Measurements from ENCODE around the gene EZH1. TPM values are rescaled to one million over a fixed set of nuclear protein-coding genes. Genes with fewer than 3 reads are reported as not detected.

EZH1 gene
- total and polyA plus RNA-seq, 2 experiments from 2014 or later = 22.7 to 33.8 TPM

GRCh38 chr17:42697108-42697811, 47.6 kb downstream of the EZH1 start:
- TF ChIP-seq, protein P1, sequence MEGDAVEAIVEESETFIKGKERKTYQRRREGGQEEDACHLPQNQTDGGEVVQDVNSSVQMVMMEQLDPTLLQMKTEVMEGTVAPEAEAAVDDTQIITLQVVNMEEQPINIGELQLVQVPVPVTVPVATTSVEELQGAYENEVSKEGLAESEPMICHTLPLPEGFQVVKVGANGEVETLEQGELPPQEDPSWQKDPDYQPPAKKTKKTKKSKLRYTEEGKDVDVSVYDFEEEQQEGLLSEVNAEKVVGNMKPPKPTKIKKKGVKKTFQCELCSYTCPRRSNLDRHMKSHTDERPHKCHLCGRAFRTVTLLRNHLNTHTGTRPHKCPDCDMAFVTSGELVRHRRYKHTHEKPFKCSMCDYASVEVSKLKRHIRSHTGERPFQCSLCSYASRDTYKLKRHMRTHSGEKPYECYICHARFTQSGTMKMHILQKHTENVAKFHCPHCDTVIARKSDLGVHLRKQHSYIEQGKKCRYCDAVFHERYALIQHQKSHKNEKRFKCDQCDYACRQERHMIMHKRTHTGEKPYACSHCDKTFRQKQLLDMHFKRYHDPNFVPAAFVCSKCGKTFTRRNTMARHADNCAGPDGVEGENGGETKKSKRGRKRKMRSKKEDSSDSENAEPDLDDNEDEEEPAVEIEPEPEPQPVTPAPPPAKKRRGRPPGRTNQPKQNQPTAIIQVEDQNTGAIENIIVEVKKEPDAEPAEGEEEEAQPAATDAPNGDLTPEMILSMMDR (IDR thresholded peaks at IDR 0.05; ENCODE audit: low read depth, low read length) = no peak
- DNase-seq (ENCODE audit: low read depth in 1 of 2, low spot score in 1 of 2) = no peak

DNA sequence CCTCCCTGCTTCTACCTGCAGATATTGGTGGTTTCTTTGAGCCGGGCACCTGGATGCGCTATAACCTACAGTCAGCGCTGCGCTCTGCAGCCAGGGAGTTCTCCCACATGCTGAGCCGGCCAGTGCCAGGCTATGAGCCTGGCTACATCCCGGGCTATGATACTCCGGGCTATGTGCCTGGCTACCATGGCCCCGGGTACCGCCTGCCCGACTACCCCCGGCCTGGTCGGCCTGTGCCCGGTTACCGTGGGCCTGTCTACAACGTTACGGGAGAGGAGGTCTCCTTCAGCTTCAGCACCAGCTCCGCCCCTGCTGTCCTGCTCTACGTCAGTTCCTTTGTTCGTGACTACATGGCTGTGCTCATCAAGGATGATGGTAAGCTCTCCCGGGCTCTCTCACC, 49.3 kb downstream of the EZH1 start:
- no peaks in the 10 kb centered on the region for H3K9me3 ChIP-seq (ENCODE audit: low read depth)
- peaks cover 30% of the 10 kb centered on the region for H3K36me3 ChIP-seq
- H3K4me1 ChIP-seq (ENCODE audit: low read depth) = no peaks in the 10 kb centered on the region
- no peak overlapping the region for H3K4me3 ChIP-seq
- no peaks in the 10 kb centered on the region for H3K27me3 ChIP-seq
- no peak overlapping the region for H3K27ac ChIP-seq
- no peak for DNase-seq (ENCODE audit: low read depth in 1 of 2, low spot score in 1 of 2)
- TF ChIP-seq, protein P1 (IDR thresholded peaks at IDR 0.05; ENCODE audit: low read depth, low read length) = no peak

More at GRCh38 chr17:42697108-42697811, 47.6 kb downstream of the EZH1 start:
- H3K9me3 ChIP-seq (ENCODE audit: low read depth) = no peaks in the 10 kb centered on the region
- H3K4me1 ChIP-seq (ENCODE audit: low read depth) = no peaks in the 10 kb centered on the region
- H3K4me3 ChIP-seq = no peak overlapping the region
- no peak overlapping the region for H3K27ac ChIP-seq
- no peaks in the 10 kb centered on the region for H3K27me3 ChIP-seq
- H3K36me3 ChIP-seq = peaks cover 25% of the 10 kb centered on the region

DNA sequence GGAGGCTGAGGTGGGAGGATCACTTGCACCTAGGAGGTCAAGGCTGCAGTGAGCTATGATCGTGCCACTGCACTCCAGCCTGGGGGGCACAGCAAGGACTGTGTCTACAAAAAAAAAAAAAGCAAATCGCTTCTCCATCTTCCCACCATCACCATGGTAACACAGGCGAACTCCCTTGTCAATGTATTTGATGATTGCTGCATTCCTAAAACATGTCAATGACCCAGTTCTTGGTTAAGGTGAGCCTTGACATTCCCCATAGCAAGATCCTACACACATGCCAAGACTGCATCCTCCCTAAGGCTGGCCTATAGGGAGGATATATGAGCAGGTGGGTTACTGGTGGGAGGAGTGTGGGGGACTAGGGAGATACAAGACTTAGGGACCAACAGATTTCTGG, 50.3 kb downstream of the EZH1 start:
- Histone ChIP-seq H3K27me3 (no peaks in the 10 kb centered on the region), H3K36me3 (peaks cover 30% of the 10 kb centered on the region), H3K9me3 (ENCODE audit: low read depth) (no peaks in the 10 kb centered on the region), H3K4me3 (no peak overlapping the region), H3K4me1 (ENCODE audit: low read depth) (no peaks in the 10 kb centered on the region), H3K27ac (no peak overlapping the region)
- no peak for DNase-seq (ENCODE audit: low read depth in 1 of 2, low spot score in 1 of 2)
- TF ChIP-seq, protein P1 (IDR thresholded peaks at IDR 0.05; ENCODE audit: low read depth, low read length) = no peak

- Histone ChIP-seq H3K4me3 (no peak overlapping the region), H3K36me3 (peaks cover 29% of the 10 kb centered on the region), H3K27ac (no peak overlapping the region), H3K4me1 (ENCODE audit: low read depth) (no peaks in the 10 kb centered on the region), H3K9me3 (ENCODE audit: low read depth) (no peaks in the 10 kb centered on the region), H3K27me3 (no peaks in the 10 kb centered on the region)
- TF ChIP-seq, protein P1 (IDR thresholded peaks at IDR 0.05; ENCODE audit: low read depth, low read length) = no peak
- no peak for DNase-seq (ENCODE audit: low read depth in 1 of 2, low spot score in 1 of 2)
Measured at GRCh38 chr17:42692489-42692888, 52.4 kb downstream of the EZH1 start.

GRCh38 chr17:42691021-42691545, 53.8 kb downstream of the EZH1 start:
- H3K36me3 ChIP-seq = peaks cover 23% of the 10 kb centered on the region
- no peak for DNase-seq (ENCODE audit: low read depth in 1 of 2, low spot score in 1 of 2)
- peak overlapping the region; percentile 57 for H3K27ac ChIP-seq
- no peaks in the 10 kb centered on the region for H3K27me3 ChIP-seq
- H3K9me3 ChIP-seq (ENCODE audit: low read depth) = no peaks in the 10 kb centered on the region
- TF ChIP-seq, protein P1 (IDR thresholded peaks at IDR 0.05; ENCODE audit: low read depth, low read length) = no peak
- no peaks in the 10 kb centered on the region for H3K4me1 ChIP-seq (ENCODE audit: low read depth)
- no peak overlapping the region for H3K4me3 ChIP-seq
